Endothelial cell of umbilical vein (primary cell): ENCODE measurements around the gene TRMT1.

Source experiments
- EZH2 ChIP-seq: IDR thresholded peaks from 2 replicates; pipeline ENCODE4 v1.6.1; 2012; ENCODE audit warnings: borderline replicate concordance, low read depth, mild to moderate bottlenecking, moderate library complexity, low read length, inconsistent platforms; ENCODE audit not compliant: severe bottlenecking
- MYC ChIP-seq: IDR thresholded peaks from one replicate; pipeline ENCODE4 v1.6.1; 2011; ENCODE audit warnings: mild to moderate bottlenecking, low read depth, low read length
- POLR2AphosphoS5 ChIP-seq: IDR thresholded peaks from 2 replicates; pipeline ENCODE4 v1.6.1; 2012; ENCODE audit warnings: low read depth, mild to moderate bottlenecking, control low read depth, low read length, moderate library complexity; ENCODE audit not compliant: insufficient read depth
- TF ChIP-seq, protein P1 (sequence below), 2 donors: IDR thresholded peaks; 1 replicate in 1 of 2; 2 replicates in 1 of 2; pipeline ENCODE4 v1.5.1; 2011; ENCODE audit warnings: low read length in 2 of 2, mild to moderate bottlenecking in 2 of 2, moderate library complexity in 2 of 2, control low read depth in 1 of 2, inconsistent platforms in 1 of 2, low read depth in 1 of 2; ENCODE audit not compliant: insufficient read depth in 1 of 2; ENCODE audit errors: extremely low read depth in 1 of 2

GRCh38 chr19:13117772-13118423, 1.4 kb upstream of the TRMT1 start, which contains the start of gene NACC1:
- TF ChIP-seq, protein P1, sequence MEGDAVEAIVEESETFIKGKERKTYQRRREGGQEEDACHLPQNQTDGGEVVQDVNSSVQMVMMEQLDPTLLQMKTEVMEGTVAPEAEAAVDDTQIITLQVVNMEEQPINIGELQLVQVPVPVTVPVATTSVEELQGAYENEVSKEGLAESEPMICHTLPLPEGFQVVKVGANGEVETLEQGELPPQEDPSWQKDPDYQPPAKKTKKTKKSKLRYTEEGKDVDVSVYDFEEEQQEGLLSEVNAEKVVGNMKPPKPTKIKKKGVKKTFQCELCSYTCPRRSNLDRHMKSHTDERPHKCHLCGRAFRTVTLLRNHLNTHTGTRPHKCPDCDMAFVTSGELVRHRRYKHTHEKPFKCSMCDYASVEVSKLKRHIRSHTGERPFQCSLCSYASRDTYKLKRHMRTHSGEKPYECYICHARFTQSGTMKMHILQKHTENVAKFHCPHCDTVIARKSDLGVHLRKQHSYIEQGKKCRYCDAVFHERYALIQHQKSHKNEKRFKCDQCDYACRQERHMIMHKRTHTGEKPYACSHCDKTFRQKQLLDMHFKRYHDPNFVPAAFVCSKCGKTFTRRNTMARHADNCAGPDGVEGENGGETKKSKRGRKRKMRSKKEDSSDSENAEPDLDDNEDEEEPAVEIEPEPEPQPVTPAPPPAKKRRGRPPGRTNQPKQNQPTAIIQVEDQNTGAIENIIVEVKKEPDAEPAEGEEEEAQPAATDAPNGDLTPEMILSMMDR (IDR thresholded peaks at IDR 0.05; ENCODE audit: extremely low read depth in 1 of 2, insufficient read depth in 1 of 2, low read depth in 1 of 2, low read length in 2 of 2) = no peak
- TF ChIP-seq POLR2AphosphoS5 (peak; percentile 38), MYC (no peak), EZH2 (no peak)
